Activated naive CD4-positive, alpha-beta T cell treated with anti-CD3 and anti-CD28 coated beads for 36 hours (primary cell): ENCODE results near the gene C11orf86. TPM values are rescaled to one million over a fixed set of nuclear protein-coding genes. Genes with fewer than 3 reads are reported as not detected.

ENCODE experiments used
- CTCF ChIA-PET: fragments of 350-600 bp; sonication (Branson Sonifier 250); formaldehyde crosslinking; loops from one replicate; lab custom pipeline; 2021; ENCODE audit warnings: antibody characterized with exemption; lab: Charles Lee
- DNase-seq: peaks from one replicate; pipeline ENCODE4 v3.0.0-alpha.2; 2020
- H3K27ac Mint-ChIP-seq: one replicate; pipeline ENCODE4 v1.8.0; 2021; ENCODE audit warnings: mild to moderate bottlenecking, mixed read lengths
- H3K27me3 Mint-ChIP-seq: one replicate; pipeline ENCODE4 v1.8.0; 2021; ENCODE audit warnings: low read depth, mixed read lengths
- H3K36me3 Mint-ChIP-seq: one replicate; pipeline ENCODE4 v1.8.0; 2021; ENCODE audit warnings: low read depth, mixed read lengths
- H3K4me1 Mint-ChIP-seq: one replicate; pipeline ENCODE4 v1.8.0; 2021; ENCODE audit warnings: low read depth, mixed read lengths
- H3K4me3 Mint-ChIP-seq: one replicate; pipeline ENCODE4 v1.8.0; 2021; ENCODE audit warnings: mild to moderate bottlenecking, moderate library complexity, mixed read lengths
- H3K9me3 Mint-ChIP-seq: one replicate; pipeline ENCODE4 v1.8.0; 2021; ENCODE audit warnings: mixed read lengths
- intact Hi-C: fragments of 100-400 bp; cut with micrococcal nuclease; formaldehyde crosslinking; loops from one replicate; pipeline ENCODE4 v1.15.1; 2023
- microRNA-seq: library from miRNA; unstranded; fragments of <30 nt; microRNA quantifications from one replicate; pipeline ENCODE4 v1.2.0, GENCODE V29; 2022; ENCODE audit warnings: borderline microRNAs expressed, borderline replicate concordance
- total RNA-seq, 2 experiments: library from RNA; stranded (reverse); gene quantifications; one replicate each; pipeline ENCODE4 v1.2.3, GENCODE V29; 2021

C11orf86 gene
- total RNA-seq, 2 experiments from 2014 or later: not detected

DNA sequence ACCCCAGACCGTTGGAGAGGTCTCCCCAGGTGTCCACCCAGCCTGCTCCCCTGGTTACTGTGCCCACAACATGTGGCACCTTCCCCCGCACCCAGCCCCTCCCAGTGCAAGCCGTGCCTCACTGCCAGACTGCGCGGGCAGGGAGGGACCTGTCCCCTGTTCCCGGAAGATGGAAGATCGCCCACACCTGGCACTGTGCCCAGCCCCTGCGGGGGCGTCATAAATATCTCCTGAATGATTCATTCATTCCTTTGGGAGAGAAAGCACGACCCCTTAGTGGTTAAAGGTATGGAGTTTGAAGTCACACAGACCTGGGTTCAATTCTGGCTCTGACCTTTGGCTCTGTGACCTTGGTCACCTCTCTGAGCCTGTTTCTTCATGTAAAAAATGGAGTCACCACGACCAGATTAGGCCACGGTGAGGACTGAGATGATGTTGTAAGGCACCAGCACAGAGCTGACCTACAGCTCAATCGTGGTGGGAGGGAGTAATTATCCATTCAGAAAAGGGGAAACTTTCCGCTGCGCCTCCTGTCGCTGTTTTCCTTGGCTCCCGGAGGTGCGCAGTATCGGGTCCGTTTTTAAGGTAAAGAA is 47.3 kb downstream of the C11orf86 start:
- Mint-ChIP-seq H3K36me3 (no peaks in the 10 kb centered on the region), H3K27me3 (peaks cover 39% of the 10 kb centered on the region), H3K27ac (no peak overlapping the region), H3K4me1 (peaks cover 29% of the 10 kb centered on the region), H3K9me3 (peaks cover 4% of the 10 kb centered on the region), H3K4me3 (peak overlapping the region; percentile 45)
- intact Hi-C loops: loop anchor here (5.0 kb wide), 1 partner anchor 130 kb away; no protein-coding TSS in a partner anchor
- no peak for DNase-seq
- CTCF ChIA-PET: interaction anchor here (0.5 to 1.1 kb wide), 7 partner anchors 16 to 543 kb away, joined by 3 to 5 read pairs (median 4); no protein-coding TSS in a partner anchor

DNA sequence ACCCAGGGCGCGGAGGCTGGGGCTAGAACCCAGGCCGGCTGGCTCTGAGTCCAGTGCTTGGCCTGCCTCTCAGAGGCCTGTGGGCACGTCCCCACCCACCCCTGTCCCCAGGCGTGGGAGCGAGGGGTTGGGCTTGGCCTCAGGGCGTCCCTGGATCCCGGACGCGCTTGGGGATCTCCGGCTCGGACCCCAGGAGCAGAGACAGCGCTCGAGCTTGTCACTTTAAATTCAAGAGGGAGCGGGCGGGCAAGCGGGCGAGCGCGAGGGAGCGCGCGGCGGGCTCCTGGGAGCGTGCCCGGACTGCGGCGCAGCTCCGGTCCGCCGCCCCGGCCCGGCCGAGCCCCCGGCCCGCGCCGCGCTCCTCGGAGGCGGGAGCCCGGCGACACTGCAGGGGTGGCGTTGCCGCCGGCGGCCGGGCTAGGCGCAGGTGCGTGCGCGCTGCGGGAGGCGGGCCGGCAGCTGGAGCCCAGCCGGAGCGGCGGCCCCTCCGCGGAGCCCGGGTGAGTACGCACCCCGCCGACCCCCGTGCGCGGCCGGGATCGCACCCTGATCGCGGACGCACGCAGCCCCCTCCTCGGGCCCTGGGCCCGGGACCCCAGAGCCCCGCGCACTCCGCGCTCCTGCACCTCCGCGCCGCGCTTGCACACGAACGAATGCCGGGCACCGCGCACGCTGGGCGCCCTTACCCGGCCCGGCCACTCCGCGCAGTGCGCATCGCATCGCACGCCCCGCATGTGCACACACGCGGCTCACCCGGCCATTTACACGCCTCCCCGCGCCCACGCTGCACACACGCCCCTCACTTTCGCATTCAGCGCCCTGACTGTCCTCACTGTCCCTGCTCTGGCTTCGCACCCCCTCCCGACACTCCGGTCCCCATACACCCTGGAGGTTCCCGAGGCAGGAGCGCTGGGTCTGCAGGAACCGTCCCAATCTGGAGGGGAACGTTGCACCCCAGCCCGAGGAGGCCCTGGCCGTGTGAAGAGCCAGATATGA is 48.2 kb downstream of the C11orf86 start, which contains the start of gene SYT12:
Gene SYT12, plus strand, starts transcription at position 174 of the 996 bp plus-strand sequence. CDS start 7,011 bp downstream, outside the sequence.
- Mint-ChIP-seq H3K27ac (no peak within 1 kb of the TSS), H3K9me3 (peaks cover 4% of the 10 kb centered on the region), H3K36me3 (no peaks in the 10 kb centered on the region), H3K4me1 (peaks cover 29% of the 10 kb centered on the region), H3K4me3 (peak within 1 kb of the TSS; percentile 70), H3K27me3 (peaks cover 39% of the 10 kb centered on the region)
- CTCF ChIA-PET: interaction anchor here (0.5 to 0.6 kb wide), 2 partner anchors 14 to 44 kb away, joined by 3 read pairs; no protein-coding TSS in a partner anchor
- DNase-seq: peak; percentile 18
- intact Hi-C loops: loop anchor here (5.0 kb wide), 1 partner anchor 131 kb away; no protein-coding TSS in a partner anchor

DNA sequence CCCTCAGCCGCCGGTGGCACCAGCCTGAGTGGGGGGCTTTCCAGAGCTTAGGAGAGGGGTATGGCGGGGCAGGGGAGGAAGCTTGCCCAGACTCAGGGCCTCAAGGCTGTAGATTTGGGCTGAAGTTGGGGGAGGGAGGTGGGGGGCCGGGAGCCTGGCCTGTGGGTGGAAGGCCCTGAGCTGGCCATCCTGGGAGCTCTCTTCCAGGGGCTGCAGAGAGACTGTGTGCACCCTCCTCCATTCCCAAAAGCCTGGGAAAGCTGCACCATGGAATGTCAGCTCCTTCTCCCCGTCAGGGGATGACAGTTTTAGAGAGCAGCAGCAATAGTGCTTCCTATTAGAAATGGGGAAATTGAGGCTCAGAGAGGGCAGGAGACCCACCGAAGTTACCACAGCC is 48.9 kb downstream of the C11orf86 start:
- no peak for DNase-seq
- H3K27ac Mint-ChIP-seq: no peak overlapping the region
- peaks cover 39% of the 10 kb centered on the region for H3K27me3 Mint-ChIP-seq
- CTCF ChIA-PET: interaction anchor here (0.5 to 0.6 kb wide), 2 partner anchors 13 to 45 kb away, joined by 3 read pairs; no protein-coding TSS in a partner anchor
- intact Hi-C loops: loop anchor here (5.0 kb wide), 1 partner anchor 132 kb away; no protein-coding TSS in a partner anchor
- H3K4me3 Mint-ChIP-seq: no peak overlapping the region
- H3K4me1 Mint-ChIP-seq: peaks cover 29% of the 10 kb centered on the region
- no peaks in the 10 kb centered on the region for H3K36me3 Mint-ChIP-seq
- H3K9me3 Mint-ChIP-seq: peaks cover 1% of the 10 kb centered on the region

DNA sequence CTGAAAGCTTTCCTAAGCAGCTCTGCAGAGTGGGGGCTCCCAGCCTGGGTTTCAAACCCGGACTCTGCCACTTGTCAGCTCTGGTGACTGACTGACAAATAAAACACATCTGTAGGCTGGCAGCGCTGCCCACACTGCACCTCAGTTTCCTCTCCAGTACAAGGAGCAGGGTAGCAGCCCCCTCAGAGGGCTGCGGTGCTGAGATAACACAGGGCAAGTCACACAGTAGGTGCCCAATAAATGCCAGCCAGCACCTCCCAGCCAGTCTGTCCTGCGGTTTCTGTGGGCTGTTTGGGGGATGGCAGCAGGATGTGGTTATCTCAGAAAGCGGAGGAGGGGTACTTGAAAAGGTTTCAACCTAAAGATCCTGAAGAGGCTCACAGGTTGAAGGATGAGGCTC is 49.3 kb downstream of the C11orf86 start:
- CTCF ChIA-PET: no interaction called here
- intact Hi-C loops: loop anchor here (5.0 kb wide), 1 partner anchor 132 kb away; no protein-coding TSS in a partner anchor
- DNase-seq: peak; percentile 76
- H3K27ac Mint-ChIP-seq: no peak overlapping the region
- no peaks in the 10 kb centered on the region for H3K36me3 Mint-ChIP-seq
- no peaks in the 10 kb centered on the region for H3K9me3 Mint-ChIP-seq
- peaks cover 39% of the 10 kb centered on the region for H3K27me3 Mint-ChIP-seq
- no peak overlapping the region for H3K4me3 Mint-ChIP-seq
- peaks cover 29% of the 10 kb centered on the region for H3K4me1 Mint-ChIP-seq

DNA sequence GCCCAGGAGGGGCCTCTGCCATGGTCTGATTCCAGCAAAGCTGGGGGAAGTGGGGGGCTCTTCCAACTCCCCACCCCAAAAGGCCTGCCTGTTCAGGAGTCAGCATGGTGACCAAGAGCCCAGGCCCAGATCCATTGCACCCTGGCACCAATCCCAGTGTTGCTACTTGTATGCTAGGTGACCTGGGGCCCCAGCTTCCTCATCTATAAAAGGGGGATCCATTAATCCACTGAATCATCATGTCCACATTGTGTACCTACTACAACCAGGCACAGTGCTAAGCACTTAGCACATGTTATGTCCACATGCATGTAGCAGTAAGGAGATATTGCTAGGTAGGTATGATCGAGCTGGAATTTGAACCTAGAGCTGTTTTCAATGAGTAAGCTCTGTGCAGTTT is 49.9 kb downstream of the C11orf86 start:
- Mint-ChIP-seq H3K27ac (no peak overlapping the region), H3K27me3 (peaks cover 40% of the 10 kb centered on the region), H3K4me3 (no peak overlapping the region), H3K36me3 (no peaks in the 10 kb centered on the region), H3K9me3 (no peaks in the 10 kb centered on the region), H3K4me1 (peaks cover 29% of the 10 kb centered on the region)
- CTCF ChIA-PET: no interaction called here
- DNase-seq: no peak
- intact Hi-C loops: loop anchor here (5.0 kb wide), 1 partner anchor 133 kb away; no protein-coding TSS in a partner anchor

DNA sequence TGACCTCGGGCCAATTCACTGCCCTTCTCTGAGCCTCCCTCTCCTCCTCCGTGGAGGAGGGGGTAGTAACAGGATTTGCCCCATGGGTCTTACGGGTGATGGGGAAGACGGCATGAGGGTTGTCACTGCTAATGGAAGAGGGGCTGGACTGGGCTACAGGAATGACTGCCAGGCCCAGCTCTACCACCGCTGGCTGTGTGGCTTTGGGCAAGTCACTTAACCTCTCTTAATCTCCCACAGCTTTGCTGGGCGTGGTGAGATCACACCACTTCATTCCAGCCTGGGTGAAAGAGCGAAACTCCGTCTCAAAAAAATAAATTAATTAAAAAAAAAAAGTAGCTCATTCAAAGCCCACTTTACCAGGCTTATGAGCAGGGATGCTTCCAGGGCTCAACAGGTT is 50.6 kb downstream of the C11orf86 start:
- Mint-ChIP-seq H3K4me3 (no peak overlapping the region), H3K4me1 (peaks cover 29% of the 10 kb centered on the region), H3K27me3 (peaks cover 45% of the 10 kb centered on the region), H3K36me3 (no peaks in the 10 kb centered on the region), H3K27ac (no peak overlapping the region), H3K9me3 (no peaks in the 10 kb centered on the region)
- intact Hi-C loops: no loop called here
- CTCF ChIA-PET: interaction anchor here (0.6 kb wide), 2 partner anchors 12 to 55 kb away, joined by 3 to 4 read pairs; no protein-coding TSS in a partner anchor
- no peak for DNase-seq

Small RNA genes within 50 kb of the gene (microRNA-seq; reads per million reads assigned to microRNA genes)
- not detected for gene MIR3163

Other genes starting within 250 kb of the C11orf86 start
- gene SPTBN2, start 246.1 kb upstream of the C11orf86 start, total RNA-seq: 1 to 10 TPM; 1.8 to 3.0 TPM
- 10 to 100 TPM; 19.3 to 20.6 TPM for gene RCE1, start 131.9 kb upstream of the C11orf86 start, total RNA-seq
- 10 to 100 TPM; 13.3 to 16.1 TPM for gene LRFN4, start 118.2 kb upstream of the C11orf86 start, total RNA-seq
- 1 to 10 TPM; 8.0 to 9.4 TPM for gene PC, start 16.9 kb upstream of the C11orf86 start, total RNA-seq
- gene SYT12, start 47.8 kb downstream of the C11orf86 start, total RNA-seq: not detected
- gene RHOD, start 81.5 kb downstream of the C11orf86 start, total RNA-seq: under 1 TPM; 0.64 to 0.98 TPM
- 10 to 100 TPM; 57.7 to 58.8 TPM for gene KDM2A, start 144.0 kb downstream of the C11orf86 start, total RNA-seq